HG02840 (cell line): ENCODE measurements around the gene C19orf12.
A peak's percentile ranks its signal among the peaks of the same experiment; 100 is the strongest.
"Not testable (repeated sequence)": the region's sequence is repeated elsewhere in the genome, so short reads cannot be mapped to it uniquely, and the experiment has no call there.

Experiments
- ATAC-seq: cut with Tn5 transposase; IDR thresholded peaks from one replicate; pipeline ENCODE4 v1.9.1; 2021; ENCODE audit warnings: mild to moderate bottlenecking, moderate library complexity, moderate number of reproducible peaks; ENCODE audit not compliant: unreplicated experiment, low FRiP score

Gene C19orf12

DNA sequence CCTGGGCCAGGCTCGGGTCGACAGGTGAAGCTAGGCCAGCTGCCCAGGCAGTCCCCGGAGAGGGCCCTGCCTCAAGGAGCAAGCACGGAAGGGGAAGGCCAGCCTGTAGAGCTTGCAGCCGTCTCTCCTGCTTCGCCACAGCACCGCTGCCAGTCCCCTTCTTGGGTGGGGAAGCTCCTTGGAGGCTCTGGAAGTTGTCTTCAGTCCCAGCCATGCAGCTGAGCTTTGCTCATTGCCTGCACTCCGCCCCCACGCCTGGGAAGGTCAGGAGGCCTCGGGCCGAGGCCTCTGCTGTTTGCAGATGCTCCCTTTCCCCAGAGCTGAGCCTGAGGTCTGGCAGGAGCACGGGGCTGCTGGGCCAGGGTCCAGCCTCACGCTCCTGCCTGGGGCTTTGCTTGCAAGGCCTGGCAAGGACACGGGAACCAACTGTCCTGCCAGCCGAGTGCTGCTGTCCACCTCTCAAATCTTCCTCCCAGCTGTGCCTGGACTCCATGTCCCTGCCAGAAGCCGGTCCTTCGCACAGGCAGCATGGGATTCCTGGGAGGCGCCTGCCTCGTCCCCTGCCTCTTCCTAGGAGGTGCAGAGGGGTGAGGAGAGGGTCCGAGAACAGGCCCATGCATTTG is 36.5 kb downstream of the C19orf12 start:
- no peak for ATAC-seq

DNA sequence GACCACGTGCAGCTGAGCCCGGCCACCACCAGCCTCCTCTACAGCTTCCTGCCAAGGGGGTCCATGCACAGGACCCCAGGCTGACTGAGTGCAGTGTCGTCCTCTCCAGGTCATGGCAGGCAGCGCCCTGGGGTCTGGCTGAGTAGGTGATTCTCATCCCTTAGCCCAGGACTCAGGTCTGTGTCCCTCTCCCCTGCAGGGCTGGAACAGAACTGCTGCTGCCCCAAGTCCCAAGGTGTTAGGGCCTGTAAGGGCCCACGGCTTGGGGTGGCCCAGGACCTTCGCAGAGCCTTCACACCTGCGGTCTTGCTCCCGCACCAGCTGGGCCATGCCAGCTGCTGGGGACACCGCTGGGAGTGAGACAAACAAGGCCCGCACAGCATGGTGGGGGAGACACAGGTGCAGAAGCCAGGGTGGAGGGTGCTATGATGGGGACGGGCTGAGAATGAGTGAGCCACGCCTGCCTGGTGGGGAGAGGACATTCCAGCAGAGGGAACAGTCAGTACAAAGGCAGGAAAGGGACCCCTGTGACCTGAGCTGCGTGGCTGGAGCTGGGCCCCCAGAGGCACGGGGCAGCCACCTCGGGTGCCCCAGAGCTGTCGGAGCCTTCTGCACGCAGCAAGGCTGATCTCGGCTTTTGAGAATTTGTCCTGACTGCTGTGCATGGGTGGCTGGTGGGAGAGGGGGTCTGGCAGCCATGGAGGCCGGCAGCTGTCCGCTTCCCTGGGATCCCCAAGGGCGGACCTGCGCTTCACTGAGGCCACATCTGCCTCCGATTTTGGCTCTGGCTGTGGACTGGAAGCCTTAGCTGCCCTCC is 37.9 kb downstream of the C19orf12 start:
- no peak for ATAC-seq

DNA sequence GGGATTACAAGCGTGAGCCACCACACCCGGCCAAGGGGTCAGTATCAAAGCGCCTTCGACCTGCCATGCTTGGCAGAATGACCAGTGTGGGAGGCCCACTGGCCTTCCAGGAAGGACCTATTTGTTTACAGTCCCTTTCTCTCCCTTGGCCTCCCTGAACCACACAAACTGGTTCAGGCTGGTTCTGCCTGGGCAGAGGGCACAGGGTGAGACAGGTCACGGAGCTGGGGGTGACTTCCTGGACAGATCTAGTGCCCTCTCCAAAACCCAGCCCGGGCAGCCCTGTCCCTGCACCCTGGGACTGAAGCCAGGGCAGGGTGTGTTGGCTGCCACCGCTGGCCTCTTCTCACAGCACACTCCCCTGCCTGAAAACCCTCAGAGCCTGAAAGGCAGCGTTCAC is 38.5 kb downstream of the C19orf12 start:
- no peak for ATAC-seq

DNA sequence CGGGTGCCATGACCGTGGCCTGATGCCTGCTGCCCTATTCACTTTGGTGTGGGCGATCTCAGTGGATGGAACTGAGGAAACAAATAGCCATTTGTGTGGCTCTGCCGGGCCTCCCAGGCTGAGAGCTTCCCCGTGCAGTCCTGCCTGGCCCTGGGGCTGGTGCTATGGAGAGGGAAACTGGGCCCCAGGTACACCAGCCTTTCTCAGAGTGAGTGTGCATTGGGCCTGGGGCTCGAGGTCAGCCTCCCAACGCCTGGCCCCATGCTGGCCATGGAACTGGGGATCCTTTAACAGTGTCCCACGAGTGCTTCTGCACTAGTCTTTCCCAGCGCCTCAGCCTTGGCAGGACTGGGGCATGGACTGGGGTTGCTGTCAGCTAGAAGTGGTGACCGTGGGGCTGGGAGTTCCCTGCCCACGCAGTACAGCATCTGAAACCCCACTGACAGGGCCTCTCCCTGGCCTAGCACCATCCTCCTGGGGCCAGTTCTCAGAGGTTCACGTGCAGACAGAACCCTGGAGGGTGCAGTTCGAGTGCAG is 39.3 kb downstream of the C19orf12 start:
- ATAC-seq: no peak

DNA sequence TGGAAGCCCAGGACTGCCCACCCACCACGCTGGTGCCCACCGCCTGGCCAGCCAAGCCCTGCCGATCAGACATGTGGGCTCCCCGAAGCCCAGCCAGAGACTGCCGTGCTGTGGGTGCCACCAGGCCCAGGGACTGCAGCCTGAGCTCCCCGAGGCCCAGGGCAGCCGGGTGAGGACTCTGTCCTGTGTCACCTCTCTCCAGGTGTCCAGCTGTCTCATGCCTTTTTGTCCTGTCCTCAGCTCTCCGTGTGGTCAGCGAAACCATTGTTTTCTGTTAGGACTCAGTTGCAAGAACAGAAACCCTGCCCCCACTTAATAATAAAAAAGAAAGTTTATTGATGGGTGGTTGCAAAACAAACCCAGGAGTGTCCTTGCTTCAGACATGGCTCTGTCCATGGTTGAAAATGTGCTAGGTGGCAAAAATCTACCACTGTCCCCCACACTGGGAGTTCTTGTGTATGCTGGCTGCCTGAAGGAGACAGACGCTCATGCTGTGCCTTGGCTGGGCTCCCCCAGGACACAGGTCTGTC is 39.9 kb downstream of the C19orf12 start:
- ATAC-seq: no peak

DNA sequence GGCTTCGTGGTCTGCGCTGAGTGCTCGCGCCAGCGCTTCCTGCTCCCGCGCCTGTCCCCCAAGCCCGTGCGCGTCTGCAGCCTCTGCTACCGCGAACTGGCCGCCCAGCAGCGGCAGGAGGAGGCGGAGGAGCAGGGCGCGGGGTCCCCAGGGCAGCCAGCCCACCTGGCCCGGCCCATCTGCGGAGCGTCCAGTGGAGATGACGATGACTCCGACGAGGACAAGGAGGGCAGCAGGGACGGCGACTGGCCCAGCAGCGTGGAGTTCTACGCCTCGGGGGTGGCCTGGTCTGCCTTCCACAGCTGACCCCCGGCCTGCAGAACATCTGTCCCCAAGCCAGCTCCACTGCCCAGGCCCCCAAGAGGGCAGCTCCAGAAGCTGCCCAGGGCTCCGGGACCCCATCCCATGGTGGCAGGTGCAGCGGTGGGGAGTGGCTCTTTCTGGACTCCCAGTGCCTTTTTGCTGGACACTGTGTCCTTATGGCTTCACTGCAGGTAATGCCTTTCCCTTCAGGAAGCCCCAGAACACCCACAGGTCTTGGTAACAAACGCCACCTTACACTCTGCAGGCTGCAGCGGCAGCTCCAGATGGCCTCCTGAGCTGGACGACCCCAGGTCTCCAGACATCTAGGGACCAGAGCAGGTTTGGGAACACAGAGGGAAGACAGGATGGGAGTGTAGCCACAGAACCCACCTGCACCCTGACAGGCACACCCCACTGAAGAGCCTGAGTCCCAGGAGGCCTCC is 40.5 kb downstream of the C19orf12 start:
- ATAC-seq: no peak

DNA sequence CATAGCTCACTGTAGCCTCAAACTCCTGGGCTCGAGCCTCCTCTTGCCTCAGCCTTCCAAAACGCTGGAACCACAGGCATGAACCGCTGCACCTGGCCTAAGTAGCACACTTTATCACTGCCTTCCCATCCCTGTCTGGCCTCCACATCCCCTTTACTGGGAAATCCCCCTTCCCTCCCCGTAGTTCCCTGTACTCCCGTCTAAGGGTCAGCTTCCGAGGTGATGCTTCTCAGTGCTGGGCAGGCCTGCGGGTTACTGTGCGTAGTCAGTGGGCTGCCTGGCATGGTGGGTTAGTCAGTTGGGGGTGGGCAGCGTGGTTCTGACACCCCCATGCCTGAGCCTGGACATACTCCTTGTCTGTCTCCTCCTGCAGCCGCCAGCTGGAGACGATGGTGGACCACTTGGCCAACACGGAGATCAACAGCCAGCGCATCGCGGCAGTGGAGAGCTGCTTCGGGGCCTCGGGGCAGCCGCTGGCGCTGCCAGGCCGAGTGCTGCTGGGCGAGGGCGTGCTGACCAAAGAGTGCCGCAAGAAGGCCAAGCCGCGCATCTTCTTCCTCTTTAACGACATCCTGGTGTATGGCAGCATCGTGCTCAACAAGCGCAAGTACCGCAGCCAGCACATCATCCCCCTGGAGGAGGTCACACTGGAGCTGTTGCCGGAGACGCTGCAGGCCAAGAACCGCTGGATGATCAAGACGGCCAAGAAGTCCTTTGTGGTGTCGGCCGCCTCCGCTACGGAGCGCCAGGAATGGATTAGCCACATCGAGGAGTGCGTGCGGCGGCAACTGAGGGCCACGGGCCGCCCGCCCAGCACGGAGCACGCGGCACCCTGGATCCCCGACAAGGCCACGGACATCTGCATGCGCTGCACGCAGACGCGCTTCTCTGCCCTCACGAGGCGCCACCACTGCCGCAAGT is 41.4 kb downstream of the C19orf12 start:
- no peak for ATAC-seq

DNA sequence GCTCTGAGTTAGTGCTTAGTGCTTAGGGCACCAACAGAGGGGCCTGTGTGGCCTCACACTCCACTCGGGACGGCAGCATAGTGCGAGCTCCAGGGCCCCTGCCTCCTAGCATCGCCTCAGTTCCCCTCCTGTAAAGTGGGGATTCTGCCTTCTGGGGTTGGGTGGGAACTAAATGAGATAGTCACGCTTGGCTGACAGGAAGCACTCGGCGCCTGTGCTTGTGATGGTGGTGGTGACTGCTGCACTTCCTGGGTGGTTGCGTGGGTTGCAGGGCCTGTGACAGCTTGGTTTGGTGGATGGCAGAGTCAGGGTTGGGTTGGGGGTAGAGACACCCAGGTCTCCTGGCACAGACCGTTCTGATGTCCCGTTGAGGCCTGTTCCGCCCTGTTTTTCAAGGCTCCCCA is 42.1 kb downstream of the C19orf12 start:
- no peak for ATAC-seq

DNA sequence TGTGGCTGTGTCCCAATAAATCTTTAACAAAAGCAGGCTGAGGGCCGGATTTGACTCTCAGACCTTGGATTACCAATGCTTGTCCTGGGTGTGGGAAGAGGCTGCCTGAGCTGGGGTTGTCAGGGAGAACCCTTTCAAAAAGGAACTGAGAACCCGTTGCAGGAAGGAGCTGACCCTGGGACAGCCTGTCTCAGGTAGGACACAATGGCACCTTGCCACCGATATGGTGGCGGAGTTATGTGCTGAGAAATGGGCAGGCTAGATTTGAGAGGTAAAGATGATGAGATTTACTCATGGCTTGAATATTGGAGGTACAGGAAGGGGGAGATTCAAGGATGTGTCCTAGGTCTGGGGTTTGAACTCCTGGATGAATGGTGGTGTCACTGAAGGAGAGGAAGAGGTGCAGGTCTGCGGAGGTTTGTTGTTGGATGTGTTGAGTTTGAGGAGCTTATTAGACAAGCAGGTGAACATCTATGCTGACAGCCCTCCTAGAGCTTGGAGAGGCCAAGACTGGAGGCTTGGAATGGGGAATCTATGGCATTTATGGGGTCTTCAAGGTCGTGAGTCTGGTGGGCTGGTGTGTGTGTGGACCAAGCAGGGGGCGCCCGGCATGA is 42.6 kb downstream of the C19orf12 start:
- ATAC-seq: no peak

DNA sequence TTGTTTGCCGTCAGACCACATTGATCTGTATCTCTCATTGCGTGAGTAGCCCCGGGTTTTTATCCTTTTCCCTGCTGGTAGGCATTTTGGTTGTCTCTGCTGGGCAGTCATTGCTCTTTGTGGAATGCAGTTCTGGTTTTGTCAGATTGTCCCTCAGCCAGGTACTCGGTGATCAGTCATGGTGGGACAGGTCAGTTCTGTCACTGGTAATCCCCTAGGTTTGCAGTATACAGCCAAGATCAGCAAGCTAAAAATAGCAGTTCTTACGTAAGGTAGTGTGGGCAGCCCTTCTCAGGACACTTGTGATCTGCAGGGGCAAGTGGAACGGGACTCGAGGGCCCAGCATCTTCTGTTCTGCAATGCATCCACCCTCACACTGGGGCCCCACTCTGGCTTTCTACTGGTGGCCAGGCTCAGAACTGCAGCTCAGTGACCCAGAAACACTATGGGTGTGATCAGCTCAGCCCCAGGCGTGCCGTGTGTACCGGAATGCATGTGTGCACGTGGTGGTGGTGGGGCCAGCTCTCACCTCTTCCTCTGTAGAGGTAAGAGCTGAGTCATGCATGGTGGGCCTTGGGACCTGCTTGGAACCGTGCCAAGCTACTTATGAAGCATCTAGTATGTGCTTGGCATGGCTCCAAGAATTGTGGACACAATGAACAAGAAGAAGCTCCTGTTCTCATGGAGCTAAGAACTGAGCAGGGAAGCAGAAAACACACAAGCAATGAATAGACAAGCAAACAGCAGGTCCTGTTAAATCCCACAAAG is 43.5 kb downstream of the C19orf12 start:
- peak; percentile 65 for ATAC-seq

DNA sequence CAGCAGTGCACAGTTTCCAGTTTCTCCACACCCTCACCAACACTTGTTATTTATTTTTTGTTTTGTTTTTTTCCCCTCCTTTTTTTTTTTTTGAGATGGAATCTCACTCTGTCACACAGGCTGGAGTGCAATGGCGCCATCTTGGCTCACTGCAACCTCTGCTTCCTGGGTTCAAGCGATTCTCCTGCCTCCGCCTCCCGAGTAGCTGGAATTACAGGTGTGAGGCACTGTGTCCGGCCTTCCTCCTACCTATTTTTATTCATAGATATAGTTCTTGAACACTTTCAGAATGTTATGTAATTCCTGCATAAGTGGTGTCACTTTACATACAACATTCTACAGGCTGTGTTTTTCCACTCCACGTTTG is 44.1 kb downstream of the C19orf12 start:
- ATAC-seq: not testable (repeated sequence)

DNA sequence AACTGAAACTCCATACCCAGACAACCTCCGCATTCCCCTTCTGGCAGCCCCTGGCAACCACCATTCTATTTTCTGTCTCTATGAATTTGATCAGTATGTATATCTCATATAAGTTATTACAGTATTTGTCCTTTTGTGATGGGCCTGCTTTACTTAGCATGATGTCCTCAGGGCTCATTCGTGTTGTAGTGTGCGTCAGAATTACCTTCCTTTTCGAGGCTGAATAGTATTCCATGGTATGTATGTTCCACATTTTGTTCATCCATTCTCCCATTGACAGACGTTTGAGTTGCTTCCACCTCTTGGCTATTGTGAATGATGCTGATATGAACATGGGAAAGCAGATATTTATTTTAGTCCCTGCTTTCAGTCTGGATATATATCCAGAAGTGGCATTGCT is 44.8 kb downstream of the C19orf12 start:
- ATAC-seq: no peak

DNA sequence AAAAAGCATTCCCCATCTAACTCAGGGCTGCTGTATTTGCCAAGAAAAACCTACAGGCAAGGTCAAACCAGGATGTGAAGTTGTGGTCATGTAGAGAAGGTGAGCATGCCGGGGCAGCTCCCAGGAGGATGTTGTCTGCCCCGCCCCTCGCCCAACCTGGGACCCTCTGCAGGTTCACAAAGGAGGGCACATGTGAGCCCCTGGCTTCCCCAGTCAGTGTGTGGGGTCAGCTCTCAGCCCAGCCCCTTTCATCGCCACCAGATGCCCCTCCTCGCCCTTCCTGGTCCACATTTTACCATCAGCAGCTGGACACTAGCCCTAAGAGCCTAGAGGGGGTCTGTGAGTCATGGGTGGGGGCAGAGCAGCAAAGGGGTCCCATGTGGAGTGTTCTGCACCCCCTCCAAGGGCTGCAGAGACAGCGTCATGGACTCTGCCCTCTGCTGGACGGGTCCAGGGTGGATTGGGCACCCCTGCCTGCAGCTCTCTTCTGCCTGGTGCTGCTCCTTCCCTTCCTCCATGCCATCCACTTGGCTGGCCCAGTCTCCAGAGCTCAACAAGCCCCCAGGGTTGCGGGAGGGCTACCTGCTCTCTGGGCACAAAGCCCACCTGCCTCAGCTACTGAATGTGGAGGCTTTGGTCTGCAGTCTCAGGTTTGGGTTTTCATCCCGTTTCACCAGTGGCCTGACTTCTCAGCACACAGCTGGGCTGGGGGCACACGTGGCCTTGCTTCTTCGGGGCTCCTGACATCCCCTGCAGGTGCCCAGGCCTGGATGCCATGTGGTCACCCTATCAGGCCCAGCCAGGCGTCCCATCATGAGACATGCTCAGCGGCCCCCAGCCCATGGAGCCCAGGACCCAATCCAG is 46.1 kb downstream of the C19orf12 start:
- ATAC-seq: no peak

DNA sequence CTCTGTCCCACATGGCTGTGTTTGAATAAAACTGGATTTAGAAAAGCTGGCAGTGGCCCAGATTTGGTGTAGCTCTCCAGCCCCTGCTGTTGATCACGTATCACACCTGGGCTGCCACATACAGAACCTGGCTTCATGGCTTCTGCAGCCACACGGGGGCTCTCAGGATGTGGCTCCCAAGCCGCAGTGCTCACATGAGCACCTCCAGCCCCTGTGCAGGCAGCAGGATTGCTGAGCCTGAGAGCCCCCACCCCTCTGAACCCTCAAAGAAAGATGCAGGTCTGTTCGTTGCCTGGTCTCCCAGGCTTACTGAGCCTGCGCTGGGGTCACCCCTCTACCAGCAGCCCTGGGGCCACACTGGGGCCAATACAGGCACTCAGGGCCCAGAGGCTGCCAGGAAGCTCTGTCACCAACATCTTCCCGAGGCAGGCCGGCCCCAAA is 47.1 kb downstream of the C19orf12 start:
- ATAC-seq: no peak

DNA sequence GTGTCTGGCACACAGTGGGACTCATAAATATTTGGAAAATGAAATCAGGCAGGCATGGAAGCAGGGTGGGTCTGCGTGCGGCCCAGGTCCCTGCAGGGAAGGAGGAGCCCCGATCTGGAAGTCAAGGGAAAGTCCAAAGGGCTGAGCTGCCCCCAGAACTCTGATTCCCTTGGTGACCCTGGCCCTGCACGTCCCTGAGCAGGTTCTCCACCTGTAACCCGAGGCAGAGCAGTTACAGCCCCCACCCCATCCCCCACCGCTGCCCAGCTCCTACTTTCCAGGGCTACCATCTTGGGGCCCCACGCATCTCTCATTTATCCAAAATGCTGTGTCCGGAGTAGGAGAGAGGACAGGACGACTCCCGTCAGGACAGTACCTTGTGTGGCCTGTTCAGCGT is 47.7 kb downstream of the C19orf12 start:
- ATAC-seq: no peak

DNA sequence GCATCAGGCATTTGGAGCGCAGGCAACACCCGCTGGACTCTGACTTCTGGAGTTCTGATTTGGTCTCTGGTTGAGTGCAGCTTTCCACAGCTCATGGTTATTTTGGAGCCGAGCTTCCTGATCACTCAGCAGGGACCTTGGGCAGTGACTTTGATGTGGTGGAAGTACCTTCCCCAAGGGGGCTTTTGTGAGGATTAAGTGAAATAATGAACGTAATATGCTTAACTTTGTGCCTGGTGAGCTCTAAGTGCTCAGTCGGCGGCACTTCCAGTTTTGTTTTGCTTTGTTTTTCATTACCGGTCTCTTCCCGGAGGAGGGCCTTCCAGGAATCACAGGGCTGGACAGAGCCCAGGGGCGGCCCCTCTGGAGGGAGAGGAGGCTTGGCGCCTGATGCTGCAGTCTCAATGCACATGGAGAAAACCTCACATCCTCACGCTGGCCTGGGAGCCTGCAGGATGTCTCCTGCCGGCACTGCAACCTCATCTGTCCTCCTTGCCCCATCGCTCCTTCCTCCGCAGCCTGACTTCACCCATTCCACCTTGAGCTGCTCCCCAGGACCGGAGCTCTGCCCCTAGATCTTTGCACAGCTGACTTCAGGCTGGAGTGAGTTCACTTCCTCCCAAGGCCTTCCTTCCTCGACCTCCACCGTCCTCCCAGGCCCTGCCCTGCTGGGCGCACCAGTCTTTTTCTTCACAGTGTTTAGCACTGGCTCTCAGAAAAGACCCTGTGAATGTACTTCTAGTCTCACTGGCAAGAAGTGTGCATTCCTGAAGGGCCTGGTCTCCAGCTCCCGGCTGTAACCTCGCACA is 48.3 kb downstream of the C19orf12 start:
- ATAC-seq: no peak
